GM12891 (cell line): Measurements from ENCODE around the gene C9orf72.

Experiments
- POLR2A ChIP-seq: IDR thresholded peaks from 2 replicates; pipeline ENCODE4 v1.6.1; 2011; ENCODE audit warnings: low read depth, low read length, control low read depth
- POLR2AphosphoS5 ChIP-seq: IDR thresholded peaks from 2 replicates; pipeline ENCODE4 v1.6.1; 2011; ENCODE audit warnings: low read depth, low read length, control low read depth
- SPI1 ChIP-seq: IDR thresholded peaks from 2 replicates; pipeline ENCODE4 v1.6.1; 2011; ENCODE audit warnings: low read depth, low read length, control low read depth

GRCh38 chr9:27601396-27601795 lies 28.1 kb upstream of the C9orf72 start:
- TF ChIP-seq POLR2A (no peak), POLR2AphosphoS5 (no peak), SPI1 (no peak)
